HCT116 (cell line): ENCODE measurements around the gene SNX9.
"Not testable (repeated sequence)": the region's sequence is repeated elsewhere in the genome, so short reads cannot be mapped to it uniquely, and the experiment has no call there.

Experiments used
- CEBPB ChIP-seq: IDR thresholded peaks from 2 replicates; pipeline ENCODE4 v1.6.1; 2012; ENCODE audit warnings: low read depth
- EZH2 ChIP-seq: fragments of 200-600 bp; sonication (generic); IDR thresholded peaks from 2 replicates; pipeline ENCODE4 v1.6.1; 2017; ENCODE audit warnings: antibody characterized with exemption, mixed run types
- EZH2phosphoT487 ChIP-seq: fragments of 200-600 bp; IDR thresholded peaks from 2 replicates; pipeline ENCODE4 v1.6.1; 2018; ENCODE audit warnings: antibody characterized with exemption, borderline replicate concordance
- JUND ChIP-seq: IDR thresholded peaks from 2 replicates; pipeline ENCODE4 v1.6.1; 2012
- POLR2A ChIP-seq: IDR thresholded peaks from 2 replicates; pipeline ENCODE4 v1.7.0; 2011; ENCODE audit warnings: borderline replicate concordance; ENCODE audit not compliant: insufficient read depth, insufficient read length; ENCODE audit errors: extremely low read depth
- POLR2AphosphoS5 ChIP-seq: IDR thresholded peaks from 2 replicates; pipeline ENCODE4 v1.6.1; 2011; ENCODE audit warnings: mild to moderate bottlenecking, low read depth, low read length, moderate library complexity
- RAD21 ChIP-seq: IDR thresholded peaks from 2 replicates; pipeline ENCODE4 v1.6.1; 2012; ENCODE audit warnings: low read depth, mild to moderate bottlenecking
- SRF ChIP-seq: IDR thresholded peaks from 2 replicates; pipeline ENCODE4 v1.6.1; 2012; ENCODE audit warnings: low read depth
- ZFX ChIP-seq: fragments of 450-650 bp; IDR thresholded peaks from 2 replicates; pipeline ENCODE4 v1.6.1; 2017
- TF ChIP-seq, protein P1 (sequence below), 3 experiments: fragments of 200-600 bp in 1 of 3; sonication (generic) in 1 of 3; IDR thresholded peaks in 2 of 3; conservative IDR thresholded peaks in 1 of 3; 2 replicates each; pipeline ENCODE4 v1.5.1; 2012 to 2017; ENCODE audit warnings: low read depth in 2 of 3, low read length in 2 of 3, antibody characterized with exemption in 1 of 3, borderline replicate concordance in 1 of 3, control low read depth in 1 of 3, mild to moderate bottlenecking in 1 of 3, mixed read lengths in 1 of 3, mixed run types in 1 of 3, moderate library complexity in 1 of 3; ENCODE audit not compliant: insufficient read depth in 1 of 3
- TF ChIP-seq, protein P2 (sequence below): IDR thresholded peaks from 2 replicates; pipeline ENCODE4 v1.6.1; 2012

DNA sequence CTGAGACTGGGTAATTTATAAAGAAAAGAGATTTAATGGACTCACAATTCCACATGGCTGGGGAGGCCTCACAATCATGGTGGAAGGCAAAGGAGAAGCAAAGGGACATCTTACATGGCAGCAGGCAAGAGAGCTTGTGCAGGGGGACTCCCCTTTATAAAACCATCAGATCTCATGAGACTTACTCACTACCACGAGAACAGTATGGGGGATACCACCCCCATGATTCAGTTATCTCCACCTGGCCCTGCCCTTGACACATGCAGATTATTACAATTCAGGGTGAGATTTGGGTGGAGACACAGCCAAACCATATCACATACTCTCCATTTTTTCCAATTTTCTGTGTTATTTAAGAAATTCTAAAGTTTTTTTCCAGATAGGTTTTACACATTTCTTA lies 35.6 kb downstream of the SNX9 start:
- not testable (repeated sequence) for TF ChIP-seq RAD21, POLR2A, EZH2phosphoT487, EZH2, ZFX, SRF, POLR2AphosphoS5, JUND, CEBPB
- TF ChIP-seq, protein P1, sequence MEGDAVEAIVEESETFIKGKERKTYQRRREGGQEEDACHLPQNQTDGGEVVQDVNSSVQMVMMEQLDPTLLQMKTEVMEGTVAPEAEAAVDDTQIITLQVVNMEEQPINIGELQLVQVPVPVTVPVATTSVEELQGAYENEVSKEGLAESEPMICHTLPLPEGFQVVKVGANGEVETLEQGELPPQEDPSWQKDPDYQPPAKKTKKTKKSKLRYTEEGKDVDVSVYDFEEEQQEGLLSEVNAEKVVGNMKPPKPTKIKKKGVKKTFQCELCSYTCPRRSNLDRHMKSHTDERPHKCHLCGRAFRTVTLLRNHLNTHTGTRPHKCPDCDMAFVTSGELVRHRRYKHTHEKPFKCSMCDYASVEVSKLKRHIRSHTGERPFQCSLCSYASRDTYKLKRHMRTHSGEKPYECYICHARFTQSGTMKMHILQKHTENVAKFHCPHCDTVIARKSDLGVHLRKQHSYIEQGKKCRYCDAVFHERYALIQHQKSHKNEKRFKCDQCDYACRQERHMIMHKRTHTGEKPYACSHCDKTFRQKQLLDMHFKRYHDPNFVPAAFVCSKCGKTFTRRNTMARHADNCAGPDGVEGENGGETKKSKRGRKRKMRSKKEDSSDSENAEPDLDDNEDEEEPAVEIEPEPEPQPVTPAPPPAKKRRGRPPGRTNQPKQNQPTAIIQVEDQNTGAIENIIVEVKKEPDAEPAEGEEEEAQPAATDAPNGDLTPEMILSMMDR (IDR thresholded peaks at IDR 0.05 in 2 of 3, conservative IDR thresholded peaks at IDR 0.05 in 1 of 3; ENCODE audit: borderline replicate concordance in 1 of 3, insufficient read depth in 1 of 3, low read depth in 2 of 3, low read length in 2 of 3), result not testable (repeated sequence)
- TF ChIP-seq, protein P2, sequence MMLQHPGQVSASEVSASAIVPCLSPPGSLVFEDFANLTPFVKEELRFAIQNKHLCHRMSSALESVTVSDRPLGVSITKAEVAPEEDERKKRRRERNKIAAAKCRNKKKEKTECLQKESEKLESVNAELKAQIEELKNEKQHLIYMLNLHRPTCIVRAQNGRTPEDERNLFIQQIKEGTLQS, result not testable (repeated sequence)
